HUES6 (cell line): ENCODE results near the gene POLR2J3.
"Not testable (repeated sequence)": the region's sequence is repeated elsewhere in the genome, so short reads cannot be mapped to it uniquely, and the experiment has no call there.

Experiments used
- H3K27ac ChIP-seq: 2 replicates; pipeline ENCODE4 v1.7.0; 2013; ENCODE audit warnings: low read depth, mild to moderate bottlenecking, low read length, inconsistent platforms
- H3K27me3 ChIP-seq: 2 replicates; pipeline ENCODE4 v1.6.1; 2013; ENCODE audit warnings: low read length; ENCODE audit not compliant: control insufficient read depth, insufficient read depth
- H3K36me3 ChIP-seq: 2 replicates; pipeline ENCODE4 v1.6.1; 2013; ENCODE audit warnings: low read length; ENCODE audit not compliant: control insufficient read depth, insufficient read depth
- H3K4me1 ChIP-seq: 2 replicates; pipeline ENCODE4 v1.6.1; 2013; ENCODE audit warnings: low read length; ENCODE audit not compliant: control insufficient read depth, insufficient read depth
- H3K4me3 ChIP-seq: 2 replicates; pipeline ENCODE4 v1.5.1; 2013; ENCODE audit warnings: low read depth, low read length
- H3K9ac ChIP-seq: one replicate; pipeline ENCODE4 v1.6.1; 2013; ENCODE audit warnings: mild to moderate bottlenecking, low read length
- H3K9me3 ChIP-seq: 2 replicates; pipeline ENCODE4 v1.6.1; 2013; ENCODE audit warnings: low read depth, low read length; ENCODE audit not compliant: control insufficient read depth, insufficient read depth

The POLR2J3 gene

DNA sequence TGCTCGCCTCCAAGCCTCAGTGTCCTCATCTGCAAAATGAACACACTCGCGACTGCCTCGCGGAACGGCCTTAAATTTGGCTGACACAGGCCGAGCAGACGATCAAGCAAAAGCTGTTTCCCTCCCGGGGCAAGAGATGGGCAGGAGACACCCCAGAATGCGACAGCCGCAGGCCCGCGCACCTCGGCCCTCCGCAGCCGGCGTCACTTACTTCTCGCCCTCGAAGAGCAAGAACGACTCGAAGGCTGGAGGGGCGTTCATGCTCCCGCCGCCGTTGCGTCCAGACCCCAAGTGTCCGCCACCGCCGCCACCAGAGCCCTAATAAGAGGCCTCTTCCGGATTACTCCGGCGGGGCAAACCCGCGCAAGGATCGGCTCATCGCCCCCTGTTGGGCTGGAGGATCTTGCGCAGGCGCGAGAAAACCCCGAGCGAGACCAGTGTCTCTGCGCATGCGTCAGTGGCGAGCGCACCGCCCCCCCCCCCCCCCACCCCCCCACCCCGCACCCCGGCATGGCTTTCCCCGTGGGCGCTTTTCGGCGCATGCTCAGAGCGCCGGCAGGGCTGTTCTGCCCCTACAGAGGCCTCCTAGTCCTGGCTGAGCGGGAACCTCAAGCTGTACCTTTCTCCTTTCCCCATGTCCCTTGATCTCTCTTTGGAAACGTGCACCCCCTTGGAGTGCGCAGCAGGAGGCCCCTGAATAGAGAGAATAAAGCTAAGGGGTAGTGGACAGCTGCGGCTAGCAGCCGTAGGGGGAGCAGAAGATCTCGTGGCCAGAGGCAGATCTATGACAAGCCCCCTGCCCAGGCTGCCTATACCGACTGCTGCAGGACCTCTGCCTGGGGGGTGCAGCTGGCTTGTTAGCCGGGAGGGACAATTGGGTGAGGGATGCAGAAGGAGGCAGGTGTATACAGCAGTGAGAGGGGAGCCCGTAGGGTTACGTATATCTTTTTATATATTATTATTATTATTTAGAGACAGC is at the start of gene POLR2J3:
Gene POLR2J3 (minus strand): TSS at position 323 of the 979 bp plus-strand sequence. CDS start 62 bp downstream, at position 261.
- H3K9me3 ChIP-seq, H3K4me1 ChIP-seq, H3K27ac ChIP-seq, H3K36me3 ChIP-seq, H3K27me3 ChIP-seq: not testable (repeated sequence)
- Histone ChIP-seq H3K4me3 (peak within 1 kb of the TSS; percentile 86), H3K9ac (peak within 1 kb of the TSS; percentile 89)

DNA sequence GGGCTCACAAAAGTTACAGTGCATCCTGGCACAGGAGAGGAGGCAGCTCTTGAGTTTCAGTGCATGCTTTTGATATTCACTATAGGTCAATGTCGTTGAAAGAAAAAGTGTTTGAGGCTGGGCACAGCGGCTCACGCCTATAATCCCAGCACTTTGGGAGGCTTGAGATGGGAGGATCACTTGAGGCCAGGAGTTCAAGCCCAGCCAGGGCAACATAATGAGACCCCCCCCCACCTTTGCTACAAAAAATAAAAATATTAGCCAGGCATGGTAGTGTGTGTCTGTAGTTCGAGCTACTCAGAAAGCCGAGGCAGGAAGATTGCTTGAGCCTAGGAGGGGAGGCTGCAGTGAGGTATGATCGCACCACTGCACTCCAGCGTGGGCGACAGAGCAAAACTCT is 45.7 kb upstream of the POLR2J3 start:
- H3K27me3 ChIP-seq, H3K4me1 ChIP-seq, H3K27ac ChIP-seq, H3K9me3 ChIP-seq, H3K36me3 ChIP-seq, H3K4me3 ChIP-seq, H3K9ac ChIP-seq: not testable (repeated sequence)

DNA sequence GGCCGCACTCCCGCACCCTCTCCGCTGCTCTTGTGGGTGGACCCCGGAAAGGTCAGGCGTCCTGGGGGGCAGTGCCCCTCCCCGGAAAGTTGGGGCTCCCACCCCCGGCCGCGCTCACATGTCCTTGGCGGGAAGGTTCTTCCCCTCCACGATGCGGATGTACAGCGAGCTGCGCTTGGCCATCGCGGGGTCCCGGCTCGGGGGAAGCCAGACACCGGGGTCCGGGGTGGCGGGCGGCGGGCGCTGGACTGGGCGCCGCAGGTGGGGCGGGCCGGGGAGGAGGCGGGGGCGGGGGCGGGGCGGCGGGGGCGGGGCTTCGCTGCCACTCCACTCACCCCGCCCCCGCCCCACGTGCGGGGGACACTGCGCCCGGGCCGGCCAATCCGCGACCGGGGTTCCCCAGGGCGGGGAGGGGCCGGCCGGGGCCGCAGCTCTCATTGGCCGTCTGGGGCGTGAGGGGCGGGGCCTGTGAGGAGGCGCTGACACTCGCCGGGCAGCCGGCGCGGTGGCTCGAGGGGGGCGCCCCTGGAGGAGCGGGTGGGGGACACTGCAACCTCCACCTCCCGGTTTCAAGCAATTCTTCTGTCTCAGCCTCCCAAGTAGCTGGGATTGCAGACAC is 44.2 kb upstream of the POLR2J3 start, which contains the start of gene RASA4:
Gene RASA4 (minus strand): TSS at position 250 of the 619 bp plus-strand sequence. CDS start 67 bp downstream, at position 183.
- not testable (repeated sequence) for H3K9me3 ChIP-seq, H3K9ac ChIP-seq, H3K27ac ChIP-seq, H3K4me1 ChIP-seq, H3K36me3 ChIP-seq, H3K27me3 ChIP-seq
- H3K4me3 ChIP-seq, result peak within 1 kb of the TSS; percentile 47; the same call in 1 of the 2 replicates

DNA sequence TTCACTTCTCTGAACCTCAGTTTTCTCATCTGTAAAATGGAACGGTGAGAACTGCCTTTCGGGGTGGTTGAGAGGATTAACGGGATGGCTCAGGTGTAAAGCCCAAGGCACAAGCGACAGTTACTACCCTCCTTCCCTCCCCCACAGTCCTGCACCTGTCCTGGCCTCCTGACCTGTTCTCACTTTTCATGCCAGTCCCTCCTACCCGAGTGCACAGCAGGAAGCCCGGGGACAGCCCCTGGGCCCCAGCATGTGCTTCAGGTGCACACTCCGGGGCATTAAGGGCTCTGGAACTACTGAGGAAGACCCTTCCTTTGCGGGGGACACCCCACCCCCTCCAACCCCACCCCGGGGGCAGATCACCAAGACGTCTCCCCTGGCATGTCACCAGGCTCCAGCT is 43.5 kb upstream of the POLR2J3 start:
- H3K4me3 ChIP-seq, H3K27ac ChIP-seq, H3K9ac ChIP-seq, H3K4me1 ChIP-seq, H3K9me3 ChIP-seq, H3K27me3 ChIP-seq, H3K36me3 ChIP-seq: not testable (repeated sequence)

DNA sequence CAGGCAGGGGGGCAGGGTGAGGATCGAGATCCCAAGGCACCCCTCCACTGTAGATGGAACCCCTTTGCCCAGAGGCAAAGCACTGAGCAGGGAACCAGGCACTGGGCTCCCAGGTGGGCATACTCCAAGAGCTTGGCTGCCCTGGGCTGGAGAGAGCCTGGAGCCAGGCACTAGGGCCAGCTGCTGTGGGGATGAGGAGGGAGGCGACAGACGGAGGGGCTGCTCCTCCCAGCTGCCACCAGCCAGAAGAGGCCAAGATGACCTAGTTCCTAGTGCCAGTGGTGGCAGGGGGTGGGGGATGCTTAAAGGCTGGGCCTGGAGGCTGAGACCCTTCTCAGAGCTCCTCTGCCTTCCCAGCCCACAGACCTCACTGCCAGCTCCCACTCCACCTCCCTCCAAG is 42.5 kb upstream of the POLR2J3 start:
- not testable (repeated sequence) for H3K4me3 ChIP-seq, H3K27me3 ChIP-seq, H3K9ac ChIP-seq, H3K36me3 ChIP-seq, H3K4me1 ChIP-seq, H3K27ac ChIP-seq, H3K9me3 ChIP-seq

DNA sequence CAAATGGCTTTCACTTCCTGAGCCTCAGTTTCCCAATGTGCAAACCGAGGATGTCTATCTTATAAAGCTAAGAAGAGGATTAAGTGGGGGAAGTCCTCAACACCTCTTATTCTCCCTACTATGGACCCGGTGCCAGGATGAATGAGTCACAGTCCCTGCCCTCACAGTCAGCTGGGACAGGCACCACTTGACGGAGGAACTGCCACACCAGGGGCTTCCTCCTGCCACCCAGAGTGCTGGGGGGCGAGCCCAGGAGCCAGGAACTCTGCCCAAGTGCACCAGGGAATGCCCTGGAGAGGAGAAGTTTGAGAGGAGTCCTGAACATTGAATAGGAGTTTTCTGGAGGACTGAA is 41.9 kb upstream of the POLR2J3 start:
- not testable (repeated sequence) for H3K27me3 ChIP-seq, H3K4me1 ChIP-seq, H3K36me3 ChIP-seq, H3K27ac ChIP-seq, H3K9ac ChIP-seq, H3K4me3 ChIP-seq, H3K9me3 ChIP-seq

DNA sequence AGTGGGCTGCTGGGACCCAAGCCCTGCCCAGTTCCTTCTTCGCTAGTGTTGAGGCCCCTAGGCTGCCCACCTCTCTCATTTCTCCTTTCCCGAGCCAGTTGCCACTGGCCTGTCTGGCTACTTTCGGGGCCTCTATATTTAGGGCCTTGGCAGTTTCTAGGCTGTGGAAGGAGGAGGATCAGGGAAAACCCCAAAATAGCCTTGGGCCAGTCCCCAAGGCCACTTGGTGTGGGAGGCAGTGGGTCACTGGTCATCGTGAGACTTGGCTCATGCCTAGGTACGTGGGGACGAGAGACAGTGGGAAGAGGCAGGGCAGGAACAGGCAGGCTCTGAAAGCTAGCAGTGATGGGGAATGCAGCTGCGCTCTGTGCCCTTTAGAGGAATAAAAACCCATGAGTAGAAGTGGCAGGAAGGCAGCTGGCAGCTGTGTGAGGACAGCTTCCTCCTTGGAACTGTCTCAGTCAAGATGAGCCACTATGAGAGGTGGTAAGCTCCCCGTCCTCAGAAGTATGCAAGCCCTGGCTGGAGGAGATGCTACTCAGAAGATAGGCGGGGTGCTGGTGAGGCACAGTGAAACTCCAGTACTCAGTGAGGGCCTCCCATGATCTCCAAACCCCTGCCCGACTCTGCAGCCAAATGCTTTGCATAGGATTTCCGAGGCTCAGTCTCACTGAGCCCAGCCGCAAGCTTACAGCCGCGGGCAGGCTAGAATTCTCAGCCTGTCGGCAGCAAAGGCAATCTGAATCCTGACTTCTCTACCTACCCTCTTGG is 41.4 kb upstream of the POLR2J3 start:
- H3K4me3 ChIP-seq, H3K27ac ChIP-seq, H3K27me3 ChIP-seq, H3K9ac ChIP-seq, H3K36me3 ChIP-seq, H3K9me3 ChIP-seq, H3K4me1 ChIP-seq: not testable (repeated sequence)

DNA sequence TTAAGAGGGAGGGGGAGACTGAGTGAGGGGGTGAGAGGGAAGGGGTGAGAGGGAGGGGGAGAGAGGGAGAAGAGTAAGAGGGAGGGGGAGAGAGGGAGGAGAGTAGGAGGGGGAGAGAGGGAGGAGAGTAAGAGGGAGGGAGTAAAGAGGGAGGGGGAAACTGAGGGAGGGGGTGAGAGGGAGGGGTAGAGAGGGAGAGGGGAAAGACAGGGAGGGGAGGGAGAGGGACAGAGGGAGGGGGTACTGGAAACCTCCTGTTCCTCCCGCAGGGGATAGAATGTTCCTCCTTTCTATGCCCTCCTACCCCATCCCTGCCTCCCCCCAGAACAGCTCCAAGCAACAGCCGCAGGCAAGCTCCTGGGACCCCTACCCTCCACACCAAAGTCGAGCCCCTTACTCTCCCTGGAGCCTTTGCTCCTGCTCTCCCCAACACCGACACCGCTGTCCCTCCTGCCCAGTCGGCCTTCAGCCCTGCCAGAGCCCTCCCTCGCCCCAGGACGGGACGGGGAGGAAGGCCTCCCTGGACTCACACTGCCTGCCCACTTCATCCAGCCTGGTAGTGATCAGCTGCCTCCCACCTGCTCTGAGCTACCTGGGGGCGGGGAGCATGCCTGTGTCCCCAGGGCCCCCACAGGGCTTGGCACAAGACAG is 39.4 kb upstream of the POLR2J3 start:
- not testable (repeated sequence) for H3K27ac ChIP-seq, H3K4me1 ChIP-seq, H3K9ac ChIP-seq, H3K4me3 ChIP-seq, H3K36me3 ChIP-seq, H3K27me3 ChIP-seq, H3K9me3 ChIP-seq

DNA sequence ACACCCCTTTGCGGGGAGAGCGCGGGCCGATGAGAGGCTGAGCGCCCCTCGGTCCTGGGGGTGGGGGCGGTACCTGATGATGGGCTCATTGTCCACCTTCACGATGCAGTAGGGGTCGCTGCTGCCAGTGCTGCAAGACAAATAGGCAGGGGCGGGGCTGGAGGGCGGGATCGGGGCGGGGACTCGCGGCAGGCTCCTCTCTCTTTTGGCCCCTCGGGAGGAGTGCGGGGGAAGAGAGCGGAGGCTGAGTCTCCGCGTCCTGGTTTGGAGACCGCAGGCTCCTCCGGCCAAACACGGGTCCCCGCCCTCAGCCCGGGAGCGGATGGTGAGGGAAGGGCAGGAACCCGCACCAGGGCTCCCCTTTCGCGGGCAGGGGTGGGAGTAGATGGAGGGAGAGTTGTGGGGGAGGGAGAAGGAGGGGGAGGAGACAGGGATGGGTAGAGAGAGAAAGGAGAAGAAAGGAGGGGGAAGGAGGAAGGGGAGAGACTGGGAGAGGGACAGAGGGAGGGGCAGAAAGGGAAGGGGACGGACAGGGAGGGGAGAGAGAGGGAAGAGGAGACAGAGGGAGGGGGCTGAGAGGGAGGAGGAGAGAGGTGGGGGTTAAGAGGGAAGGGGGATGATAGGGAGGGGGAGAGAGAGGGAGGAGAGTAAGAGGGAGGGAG is 38.8 kb upstream of the POLR2J3 start:
- not testable (repeated sequence) for H3K9ac ChIP-seq, H3K27me3 ChIP-seq, H3K36me3 ChIP-seq, H3K4me3 ChIP-seq, H3K9me3 ChIP-seq, H3K27ac ChIP-seq, H3K4me1 ChIP-seq

DNA sequence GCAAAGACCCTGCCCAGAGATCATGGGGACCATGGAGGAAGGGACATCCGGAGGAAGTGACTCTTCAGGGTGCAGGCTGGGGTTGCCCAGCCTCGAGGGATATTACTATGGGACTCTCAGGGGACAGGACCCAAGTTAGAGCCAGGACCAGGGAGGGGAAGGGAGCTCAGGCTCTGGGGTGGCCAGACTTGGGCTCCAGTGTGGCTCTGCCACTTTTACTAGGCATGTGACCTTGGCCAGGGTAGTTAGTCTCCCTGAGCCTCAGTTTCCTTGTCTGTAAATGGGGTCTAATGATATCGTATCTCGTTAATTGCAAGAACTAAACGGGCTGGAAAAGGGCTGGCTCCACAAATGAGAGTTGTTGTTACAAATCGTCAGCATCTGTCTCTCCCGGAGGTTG is 38.1 kb upstream of the POLR2J3 start:
- H3K4me1 ChIP-seq, H3K27me3 ChIP-seq, H3K36me3 ChIP-seq, H3K9me3 ChIP-seq, H3K27ac ChIP-seq, H3K9ac ChIP-seq, H3K4me3 ChIP-seq: not testable (repeated sequence)
